ENCODE measurements around the gene INSIG1.

The INSIG1 gene

DNA sequence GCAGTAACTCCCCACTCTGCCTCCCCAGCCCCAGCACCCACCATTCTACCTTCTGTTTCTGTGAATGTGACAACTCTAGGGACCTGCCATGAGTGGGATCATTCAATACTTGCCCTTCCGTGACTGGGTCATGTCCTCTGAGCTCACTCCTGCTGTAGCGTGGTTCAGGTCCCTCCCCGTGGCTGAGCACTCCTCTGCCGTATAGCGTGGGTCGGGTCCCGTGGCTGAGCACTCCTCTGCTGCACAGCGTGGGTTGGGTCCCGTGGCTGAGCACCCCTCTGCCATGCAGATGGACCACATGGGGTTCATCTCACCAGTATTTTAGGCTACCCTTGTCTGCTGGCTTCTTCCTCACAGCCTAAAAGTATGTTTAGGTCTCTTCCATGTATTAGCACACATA lies 43.0 kb downstream of the INSIG1 start:
- no peak for DNase-seq (ENCODE audit: extremely low read depth, low read depth)
- H3K4me3 ChIP-seq (replicated peaks; ENCODE audit: low read depth, low read length) = no peak overlapping the region
- TF ChIP-seq, protein P1, sequence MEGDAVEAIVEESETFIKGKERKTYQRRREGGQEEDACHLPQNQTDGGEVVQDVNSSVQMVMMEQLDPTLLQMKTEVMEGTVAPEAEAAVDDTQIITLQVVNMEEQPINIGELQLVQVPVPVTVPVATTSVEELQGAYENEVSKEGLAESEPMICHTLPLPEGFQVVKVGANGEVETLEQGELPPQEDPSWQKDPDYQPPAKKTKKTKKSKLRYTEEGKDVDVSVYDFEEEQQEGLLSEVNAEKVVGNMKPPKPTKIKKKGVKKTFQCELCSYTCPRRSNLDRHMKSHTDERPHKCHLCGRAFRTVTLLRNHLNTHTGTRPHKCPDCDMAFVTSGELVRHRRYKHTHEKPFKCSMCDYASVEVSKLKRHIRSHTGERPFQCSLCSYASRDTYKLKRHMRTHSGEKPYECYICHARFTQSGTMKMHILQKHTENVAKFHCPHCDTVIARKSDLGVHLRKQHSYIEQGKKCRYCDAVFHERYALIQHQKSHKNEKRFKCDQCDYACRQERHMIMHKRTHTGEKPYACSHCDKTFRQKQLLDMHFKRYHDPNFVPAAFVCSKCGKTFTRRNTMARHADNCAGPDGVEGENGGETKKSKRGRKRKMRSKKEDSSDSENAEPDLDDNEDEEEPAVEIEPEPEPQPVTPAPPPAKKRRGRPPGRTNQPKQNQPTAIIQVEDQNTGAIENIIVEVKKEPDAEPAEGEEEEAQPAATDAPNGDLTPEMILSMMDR (IDR thresholded peaks at IDR 0.05; ENCODE audit: low read depth, low read length, missing control alignments) = no peak

DNA sequence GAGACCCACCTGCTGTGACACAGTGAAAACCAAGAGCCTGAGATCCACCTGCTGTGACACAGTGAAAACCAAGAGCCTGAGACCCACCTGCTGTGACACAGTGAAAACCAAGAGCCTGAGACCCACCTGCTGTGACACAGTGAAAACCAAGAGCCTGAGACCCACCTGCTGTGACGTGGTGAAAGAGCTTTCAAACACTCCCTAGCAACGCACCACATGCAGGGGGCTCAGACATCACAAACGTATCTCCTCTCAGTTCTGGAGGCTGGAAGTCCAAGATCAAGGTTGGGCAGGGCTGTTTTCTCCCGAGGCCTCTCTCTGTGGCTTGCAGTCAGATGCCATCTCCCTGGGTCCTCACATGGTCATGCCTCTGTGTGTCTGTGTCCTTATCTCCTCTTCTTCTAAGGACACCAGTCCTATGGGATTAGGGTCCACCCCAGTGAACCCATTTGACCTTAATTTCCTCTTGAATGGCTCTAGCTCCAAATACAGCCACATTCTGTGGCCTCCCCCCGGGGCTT lies 43.8 kb downstream of the INSIG1 start:
- TF ChIP-seq, protein P1 (IDR thresholded peaks at IDR 0.05; ENCODE audit: low read depth, low read length, missing control alignments) = no peak
- H3K4me3 ChIP-seq (replicated peaks; ENCODE audit: low read depth, low read length) = no peak overlapping the region
- no peak for DNase-seq (ENCODE audit: extremely low read depth, low read depth)

DNA sequence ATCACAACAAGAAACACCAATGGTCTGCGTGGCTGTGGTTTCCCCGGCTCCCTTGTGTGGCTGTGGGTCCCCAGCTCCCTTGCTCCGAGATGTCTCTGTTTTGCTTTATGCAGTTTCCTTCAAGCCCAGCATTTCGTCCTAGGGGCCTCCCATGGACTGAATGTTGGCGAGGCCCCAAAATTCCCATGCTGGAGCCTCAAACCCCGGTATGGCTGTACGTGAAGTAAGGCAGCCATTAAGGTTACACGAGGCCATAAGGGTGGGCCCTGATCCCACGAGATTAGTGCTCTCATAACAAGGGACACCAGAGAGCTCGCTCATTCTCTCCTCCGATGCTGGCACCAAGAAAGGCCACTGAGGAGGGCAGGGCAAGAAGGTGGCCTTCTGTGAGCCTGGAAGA lies 44.6 kb downstream of the INSIG1 start:
- no peak for DNase-seq (ENCODE audit: extremely low read depth, low read depth)
- H3K4me3 ChIP-seq (replicated peaks; ENCODE audit: low read depth, low read length) = no peak overlapping the region
- TF ChIP-seq, protein P1 (IDR thresholded peaks at IDR 0.05; ENCODE audit: low read depth, low read length, missing control alignments) = no peak

DNA sequence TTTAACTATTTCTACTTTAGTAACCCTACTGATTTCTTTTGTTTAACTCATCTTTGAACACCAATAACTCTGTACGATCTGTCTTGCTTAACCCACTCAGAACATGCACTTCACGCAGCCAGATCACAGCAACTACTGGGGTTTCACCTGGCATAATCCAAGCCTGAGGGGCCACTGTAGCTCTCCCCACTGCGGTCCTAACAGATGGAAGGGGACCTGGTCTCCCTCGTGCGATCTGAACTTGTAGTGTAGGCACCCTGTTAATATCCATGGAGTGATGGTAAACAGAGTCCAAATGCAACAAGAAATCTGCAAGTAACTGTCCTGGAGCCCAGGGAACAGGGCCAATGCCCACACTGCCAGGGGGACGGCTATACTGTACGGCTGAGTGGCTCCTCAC lies 45.5 kb downstream of the INSIG1 start:
- no peak overlapping the region for H3K4me3 ChIP-seq (replicated peaks; ENCODE audit: low read depth, low read length)
- no peak for DNase-seq (ENCODE audit: extremely low read depth, low read depth)
- TF ChIP-seq, protein P1 (IDR thresholded peaks at IDR 0.05; ENCODE audit: low read depth, low read length, missing control alignments) = no peak

DNA sequence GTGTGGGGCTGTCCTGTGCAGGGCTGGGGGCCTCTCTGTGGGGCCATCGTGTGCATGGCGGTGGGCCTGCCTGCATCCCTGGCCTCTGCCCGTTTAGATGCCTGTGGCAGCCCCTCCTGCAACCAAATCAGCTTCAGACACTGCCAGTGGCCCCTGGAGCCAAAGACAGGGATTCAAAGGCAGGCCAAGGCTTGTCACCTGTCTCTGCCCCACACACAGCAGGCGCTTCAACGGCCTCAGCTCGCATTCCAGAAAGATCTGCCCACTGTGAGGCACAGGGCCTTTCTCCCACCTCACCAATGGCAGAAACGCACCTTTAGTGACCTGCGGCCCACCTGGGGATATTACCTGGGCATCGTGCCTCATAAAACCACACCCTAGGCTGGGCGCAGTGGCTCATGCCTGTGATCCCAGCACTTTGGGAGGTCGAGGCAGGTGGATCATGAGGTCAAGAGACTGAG lies 46.0 kb downstream of the INSIG1 start:
- TF ChIP-seq, protein P1 (IDR thresholded peaks at IDR 0.05; ENCODE audit: low read depth, low read length, missing control alignments) = no peak
- no peak for DNase-seq (ENCODE audit: extremely low read depth, low read depth)
- H3K4me3 ChIP-seq (replicated peaks; ENCODE audit: low read depth, low read length) = no peak overlapping the region

DNA sequence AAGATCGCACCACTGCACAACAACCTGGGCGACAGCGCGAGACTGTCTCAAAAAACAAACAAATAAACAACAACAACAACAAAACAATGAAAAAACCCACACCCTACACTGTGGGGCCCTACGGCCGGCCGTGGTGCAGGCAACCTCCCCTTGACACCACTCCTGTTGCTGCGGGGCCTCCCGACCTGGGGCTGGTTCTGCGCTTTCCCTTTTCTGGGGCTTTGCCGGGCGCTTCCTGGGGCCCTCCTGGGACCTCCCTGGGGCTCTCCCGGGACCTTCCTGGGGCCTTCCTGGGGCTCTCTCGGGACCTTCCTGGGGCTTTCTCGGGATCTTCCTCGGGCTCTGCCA lies 46.6 kb downstream of the INSIG1 start:
- no peak for DNase-seq (ENCODE audit: extremely low read depth, low read depth)
- H3K4me3 ChIP-seq (replicated peaks; ENCODE audit: low read depth, low read length) = no peak overlapping the region
- TF ChIP-seq, protein P1 (IDR thresholded peaks at IDR 0.05; ENCODE audit: low read depth, low read length, missing control alignments) = no peak
